ENCODE data around the gene SUMF1. TPM values are rescaled to one million over a fixed set of nuclear protein-coding genes. Genes with fewer than 3 reads are reported as not detected.

The SUMF1 gene
- total and polyA plus RNA-seq, 2 of the 13 experiments (the other 11 are each of a cell fraction or from before 2014, with no cell fraction given): 18.5 to 28.9 TPM

DNA sequence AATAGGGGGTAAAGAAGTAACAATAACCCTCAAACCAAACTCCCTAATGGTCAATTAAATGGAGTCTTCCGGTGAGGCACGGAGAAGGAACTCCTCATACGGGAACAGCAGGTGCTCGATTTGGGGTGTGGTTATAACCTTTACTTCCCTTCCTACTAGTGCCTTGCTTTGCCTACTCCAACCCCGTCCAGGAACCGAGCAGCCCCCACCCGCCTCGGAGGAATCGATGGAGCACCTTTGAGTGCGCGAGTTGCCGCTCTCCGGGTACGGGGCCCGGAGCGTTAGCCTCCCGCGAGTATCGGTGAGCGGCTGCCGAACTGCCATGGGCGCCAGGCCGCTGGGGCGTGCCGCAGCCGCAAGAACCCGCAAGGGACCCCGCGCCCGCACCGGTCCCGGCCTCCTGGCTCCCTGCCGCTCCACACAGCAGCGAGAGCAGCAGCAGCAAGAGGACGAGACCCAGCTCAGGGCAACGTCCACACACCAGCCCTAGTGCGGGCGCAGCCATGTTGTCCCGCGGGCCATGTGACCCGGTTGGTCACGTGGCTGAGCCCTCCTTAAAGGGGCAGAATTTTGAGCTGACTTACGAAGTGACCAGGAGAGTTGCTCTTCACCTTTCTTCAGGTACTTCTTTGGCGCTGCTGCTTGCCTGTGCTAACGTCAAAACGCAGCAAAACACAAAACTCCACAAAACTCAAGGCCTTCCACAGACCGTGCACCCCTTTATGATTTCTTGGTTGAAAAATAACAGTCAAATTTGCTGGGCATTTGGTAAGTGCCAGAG is at the start of gene SUMF1 (continued):
- TF ChIP-seq, protein P1, sequence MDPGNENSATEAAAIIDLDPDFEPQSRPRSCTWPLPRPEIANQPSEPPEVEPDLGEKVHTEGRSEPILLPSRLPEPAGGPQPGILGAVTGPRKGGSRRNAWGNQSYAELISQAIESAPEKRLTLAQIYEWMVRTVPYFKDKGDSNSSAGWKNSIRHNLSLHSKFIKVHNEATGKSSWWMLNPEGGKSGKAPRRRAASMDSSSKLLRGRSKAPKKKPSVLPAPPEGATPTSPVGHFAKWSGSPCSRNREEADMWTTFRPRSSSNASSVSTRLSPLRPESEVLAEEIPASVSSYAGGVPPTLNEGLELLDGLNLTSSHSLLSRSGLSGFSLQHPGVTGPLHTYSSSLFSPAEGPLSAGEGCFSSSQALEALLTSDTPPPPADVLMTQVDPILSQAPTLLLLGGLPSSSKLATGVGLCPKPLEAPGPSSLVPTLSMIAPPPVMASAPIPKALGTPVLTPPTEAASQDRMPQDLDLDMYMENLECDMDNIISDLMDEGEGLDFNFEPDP (CRISPR knock-in tag; conservative IDR thresholded peaks at IDR 0.05): no peak
- TF ChIP-seq RXRB (CRISPR knock-in tag; IDR thresholded peaks at IDR 0.05; ENCODE audit: borderline replicate concordance): peak; percentile 56; the same call in 1 of the 2 replicates
- TF ChIP-seq, protein P2, sequence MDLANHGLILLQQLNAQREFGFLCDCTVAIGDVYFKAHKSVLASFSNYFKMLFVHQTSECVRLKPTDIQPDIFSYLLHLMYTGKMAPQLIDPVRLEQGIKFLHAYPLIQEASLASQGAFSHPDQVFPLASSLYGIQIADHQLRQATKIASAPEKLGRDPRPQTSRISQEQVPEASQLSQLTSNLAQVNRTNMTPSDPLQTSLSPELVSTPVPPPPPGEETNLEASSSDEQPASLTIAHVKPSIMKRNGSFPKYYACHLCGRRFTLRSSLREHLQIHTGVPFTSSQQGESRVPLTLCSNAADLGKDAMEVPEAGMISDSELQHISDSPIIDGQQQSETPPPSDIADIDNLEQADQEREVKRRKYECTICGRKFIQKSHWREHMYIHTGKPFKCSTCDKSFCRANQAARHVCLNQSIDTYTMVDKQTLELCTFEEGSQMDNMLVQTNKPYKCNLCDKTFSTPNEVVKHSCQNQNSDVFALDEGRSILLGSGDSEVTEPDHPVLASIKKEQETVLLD (CRISPR knock-in tag; IDR thresholded peaks at IDR 0.05; ENCODE audit: low read depth): no peak
- no peak for TF ChIP-seq FIP1L1 (IDR thresholded peaks at IDR 0.05; ENCODE audit: borderline replicate concordance, insufficient read depth, low read depth, low read length)
- no peak for TF ChIP-seq SYNCRIP (IDR thresholded peaks at IDR 0.05; ENCODE audit: insufficient read depth, low read depth, low read length)
- no peak; the same call in 1 of the 2 replicates for TF ChIP-seq ZFP37 (CRISPR knock-in tag; IDR thresholded peaks at IDR 0.05; ENCODE audit: borderline replicate concordance)
- TF ChIP-seq HOXD1 (CRISPR knock-in tag; IDR thresholded peaks at IDR 0.05): peak; percentile 94
- no peak for TF ChIP-seq CREB1 (IDR thresholded peaks at IDR 0.05)
- TF ChIP-seq CREB1 (CRISPR knock-in tag; IDR thresholded peaks at IDR 0.05): no peak
- TF ChIP-seq, protein P3, sequence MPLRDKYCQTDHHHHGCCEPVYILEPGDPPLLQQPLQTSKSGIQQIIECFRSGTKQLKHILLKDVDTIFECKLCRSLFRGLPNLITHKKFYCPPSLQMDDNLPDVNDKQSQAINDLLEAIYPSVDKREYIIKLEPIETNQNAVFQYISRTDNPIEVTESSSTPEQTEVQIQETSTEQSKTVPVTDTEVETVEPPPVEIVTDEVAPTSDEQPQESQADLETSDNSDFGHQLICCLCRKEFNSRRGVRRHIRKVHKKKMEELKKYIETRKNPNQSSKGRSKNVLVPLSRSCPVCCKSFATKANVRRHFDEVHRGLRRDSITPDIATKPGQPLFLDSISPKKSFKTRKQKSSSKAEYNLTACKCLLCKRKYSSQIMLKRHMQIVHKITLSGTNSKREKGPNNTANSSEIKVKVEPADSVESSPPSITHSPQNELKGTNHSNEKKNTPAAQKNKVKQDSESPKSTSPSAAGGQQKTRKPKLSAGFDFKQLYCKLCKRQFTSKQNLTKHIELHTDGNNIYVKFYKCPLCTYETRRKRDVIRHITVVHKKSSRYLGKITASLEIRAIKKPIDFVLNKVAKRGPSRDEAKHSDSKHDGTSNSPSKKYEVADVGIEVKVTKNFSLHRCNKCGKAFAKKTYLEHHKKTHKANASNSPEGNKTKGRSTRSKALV (CRISPR knock-in tag; IDR thresholded peaks at IDR 0.05): 0 out of 2 replicates have a peak, but pooled peaks have one; percentile 73
- no peak for TF ChIP-seq ZFP36 (IDR thresholded peaks at IDR 0.05; ENCODE audit: borderline replicate concordance, low read depth, low read length, partially characterized antibody)
- TF ChIP-seq ZNF138 (CRISPR knock-in tag; IDR thresholded peaks at IDR 0.05; ENCODE audit: low read depth): peak; percentile 82; the same call in 1 of the 2 replicates
- peak; percentile 65; the same call in 1 of the 2 replicates for TF ChIP-seq ZNF777 (CRISPR knock-in tag; IDR thresholded peaks at IDR 0.05)
- TF ChIP-seq, protein P4, sequence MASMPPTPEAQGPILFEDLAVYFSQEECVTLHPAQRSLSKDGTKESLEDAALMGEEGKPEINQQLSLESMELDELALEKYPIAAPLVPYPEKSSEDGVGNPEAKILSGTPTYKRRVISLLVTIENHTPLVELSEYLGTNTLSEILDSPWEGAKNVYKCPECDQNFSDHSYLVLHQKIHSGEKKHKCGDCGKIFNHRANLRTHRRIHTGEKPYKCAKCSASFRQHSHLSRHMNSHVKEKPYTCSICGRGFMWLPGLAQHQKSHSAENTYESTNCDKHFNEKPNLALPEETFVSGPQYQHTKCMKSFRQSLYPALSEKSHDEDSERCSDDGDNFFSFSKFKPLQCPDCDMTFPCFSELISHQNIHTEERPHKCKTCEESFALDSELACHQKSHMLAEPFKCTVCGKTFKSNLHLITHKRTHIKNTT (CRISPR knock-in tag; IDR thresholded peaks at IDR 0.05): no peak
- peak; percentile 89; the same call in 1 of the 2 replicates for TF ChIP-seq STAT5B (CRISPR knock-in tag; IDR thresholded peaks at IDR 0.05)
- no peak for TF ChIP-seq SRSF9 (IDR thresholded peaks at IDR 0.05; ENCODE audit: borderline replicate concordance, insufficient read depth, low read depth, low read length, poor library complexity, severe bottlenecking)
- TF ChIP-seq FOSL1 (CRISPR knock-in tag; IDR thresholded peaks at IDR 0.05; ENCODE audit: borderline replicate concordance): no peak
- 0 out of 2 replicates have a peak, but pooled peaks have one; percentile 27 for TF ChIP-seq ZNF780A (CRISPR knock-in tag; IDR thresholded peaks at IDR 0.05)
- peak; percentile 57 for TF ChIP-seq HNRNPLL (IDR thresholded peaks at IDR 0.05; ENCODE audit: low read depth, low read length, poor library complexity, severe bottlenecking)
- TF ChIP-seq, protein P5, sequence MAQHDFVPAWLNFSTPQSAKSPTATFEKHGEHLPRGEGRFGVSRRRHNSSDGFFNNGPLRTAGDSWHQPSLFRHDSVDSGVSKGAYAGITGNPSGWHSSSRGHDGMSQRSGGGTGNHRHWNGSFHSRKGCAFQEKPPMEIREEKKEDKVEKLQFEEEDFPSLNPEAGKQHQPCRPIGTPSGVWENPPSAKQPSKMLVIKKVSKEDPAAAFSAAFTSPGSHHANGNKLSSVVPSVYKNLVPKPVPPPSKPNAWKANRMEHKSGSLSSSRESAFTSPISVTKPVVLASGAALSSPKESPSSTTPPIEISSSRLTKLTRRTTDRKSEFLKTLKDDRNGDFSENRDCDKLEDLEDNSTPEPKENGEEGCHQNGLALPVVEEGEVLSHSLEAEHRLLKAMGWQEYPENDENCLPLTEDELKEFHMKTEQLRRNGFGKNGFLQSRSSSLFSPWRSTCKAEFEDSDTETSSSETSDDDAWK (CRISPR knock-in tag; IDR thresholded peaks at IDR 0.05): no peak
